Measurements from ENCODE around the gene ADARB2. TPM values are rescaled to one million over a fixed set of nuclear protein-coding genes. Genes with fewer than 3 reads are reported as not detected.

ADARB2 gene
- total and polyA plus RNA-seq, 10 of the 15 experiments (the other 5 are each of a cell fraction or from before 2014, with no cell fraction given), result 0.02 to 4.1 (median 0.76) TPM

GRCh38 chr10:1274111-1274661 lies 463.1 kb downstream of the ADARB2 start:
- ChIA-PET POLR2A (no interaction called here), CTCF (no interaction called here), RAD21 (ENCODE audit: unreplicated experiment) (no interaction called here), SMC1A (ENCODE audit: uncharacterized antibody, unreplicated experiment) (no interaction called here)
- H2AFZ ChIP-seq (ENCODE audit: control insufficient read depth, low read depth, low read length), result no peak overlapping the region
- H3K36me3 ChIP-seq (ENCODE audit: control insufficient read depth in 2 of 2, insufficient read depth in 2 of 2, low read length in 1 of 2), result no peaks in the 10 kb centered on the region
- H3K27me3 ChIP-seq (replicated peaks in 1 of 2; ENCODE audit: control insufficient read depth in 2 of 2, insufficient read depth in 2 of 2, low read length in 1 of 2), result no peaks in the 10 kb centered on the region
- no peak for ATAC-seq
- intact Hi-C loops (cut with micrococcal nuclease; ENCODE audit: unreplicated experiment), result no loop called here
- H3K4me3 ChIP-seq, result no peak overlapping the region
- H3K4me2 ChIP-seq (ENCODE audit: control insufficient read depth, insufficient read depth), result no peak overlapping the region
- no peak overlapping the region for H3K27ac ChIP-seq (ENCODE audit: control insufficient read depth, insufficient read depth)
- H3K9me3 ChIP-seq (replicated peaks; ENCODE audit: control insufficient read depth, insufficient read depth, low read length), result no peaks in the 10 kb centered on the region
- no peaks in the 10 kb centered on the region for H4K20me1 ChIP-seq (ENCODE audit: control insufficient read depth, insufficient read depth)
- 45% methylated on average over 13 of the region's 13 CpGs for WGBS (ENCODE audit: insufficient coverage, insufficient replicate concordance, low lambda C conversion rate, missing lambda C conversion rate)
- H3K9ac ChIP-seq (ENCODE audit: control insufficient read depth, insufficient read depth, low read length), result no peak overlapping the region
- H3K79me2 ChIP-seq (ENCODE audit: control insufficient read depth, insufficient read depth, low read length), result no peaks in the 10 kb centered on the region
- no peaks in the 10 kb centered on the region for H3K4me1 ChIP-seq (ENCODE audit: control insufficient read depth, insufficient read depth, low read length)
- in situ Hi-C loops (cut with MboI), result no loop called here
- no TSS peak for BruUV-seq (replicated peaks)
- no peak for FAIRE-seq
- no peak for DNase-seq (ENCODE audit: low read depth, low spot score)
- TF ChIP-seq IRF5 (IDR thresholded peaks at IDR 0.05; ENCODE audit: borderline replicate concordance) (no peak), PAX5 (IDR thresholded peaks at IDR 0.05; ENCODE audit: borderline replicate concordance, low read depth, low read length) (no peak), NBN (IDR thresholded peaks at IDR 0.05) (no peak), HDAC6 (IDR thresholded peaks at IDR 0.05; ENCODE audit: unreplicated experiment) (no peak), CUX1 (IDR thresholded peaks at IDR 0.05; ENCODE audit: insufficient replicate concordance, low read depth, low read length) (no peak), BACH1 (IDR thresholded peaks at IDR 0.05; ENCODE audit: borderline replicate concordance) (no peak), TARDBP (IDR thresholded peaks at IDR 0.05; ENCODE audit: borderline replicate concordance) (no peak), TAF1 (IDR thresholded peaks at IDR 0.05; ENCODE audit: borderline replicate concordance, low read depth, low read length) (no peak)
- TF ChIP-seq, protein P1, sequence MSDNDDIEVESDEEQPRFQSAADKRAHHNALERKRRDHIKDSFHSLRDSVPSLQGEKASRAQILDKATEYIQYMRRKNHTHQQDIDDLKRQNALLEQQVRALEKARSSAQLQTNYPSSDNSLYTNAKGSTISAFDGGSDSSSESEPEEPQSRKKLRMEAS (IDR thresholded peaks at IDR 0.05; ENCODE audit: low read depth, low read length), result no peak
- TF ChIP-seq, protein P2, sequence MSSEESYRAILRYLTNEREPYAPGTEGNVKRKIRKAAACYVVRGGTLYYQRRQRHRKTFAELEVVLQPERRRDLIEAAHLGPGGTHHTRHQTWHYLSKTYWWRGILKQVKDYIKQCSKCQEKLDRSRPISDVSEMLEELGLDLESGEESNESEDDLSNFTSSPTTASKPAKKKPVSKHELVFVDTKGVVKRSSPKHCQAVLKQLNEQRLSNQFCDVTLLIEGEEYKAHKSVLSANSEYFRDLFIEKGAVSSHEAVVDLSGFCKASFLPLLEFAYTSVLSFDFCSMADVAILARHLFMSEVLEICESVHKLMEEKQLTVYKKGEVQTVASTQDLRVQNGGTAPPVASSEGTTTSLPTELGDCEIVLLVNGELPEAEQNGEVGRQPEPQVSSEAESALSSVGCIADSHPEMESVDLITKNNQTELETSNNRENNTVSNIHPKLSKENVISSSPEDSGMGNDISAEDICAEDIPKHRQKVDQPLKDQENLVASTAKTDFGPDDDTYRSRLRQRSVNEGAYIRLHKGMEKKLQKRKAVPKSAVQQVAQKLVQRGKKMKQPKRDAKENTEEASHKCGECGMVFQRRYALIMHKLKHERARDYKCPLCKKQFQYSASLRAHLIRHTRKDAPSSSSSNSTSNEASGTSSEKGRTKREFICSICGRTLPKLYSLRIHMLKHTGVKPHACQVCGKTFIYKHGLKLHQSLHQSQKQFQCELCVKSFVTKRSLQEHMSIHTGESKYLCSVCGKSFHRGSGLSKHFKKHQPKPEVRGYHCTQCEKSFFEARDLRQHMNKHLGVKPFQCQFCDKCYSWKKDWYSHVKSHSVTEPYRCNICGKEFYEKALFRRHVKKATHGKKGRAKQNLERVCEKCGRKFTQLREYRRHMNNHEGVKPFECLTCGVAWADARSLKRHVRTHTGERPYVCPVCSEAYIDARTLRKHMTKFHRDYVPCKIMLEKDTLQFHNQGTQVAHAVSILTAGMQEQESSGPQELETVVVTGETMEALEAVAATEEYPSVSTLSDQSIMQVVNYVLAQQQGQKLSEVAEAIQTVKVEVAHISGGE (CRISPR knock-in tag; IDR thresholded peaks at IDR 0.05), result no peak

Data from GM12878 (cell line).